SK-N-SH (cell line): ENCODE measurements around the gene ELMO2. TPM values are rescaled to one million over a fixed set of nuclear protein-coding genes. Genes with fewer than 3 reads are reported as not detected.

Experiments used
- CTCF ChIA-PET: fragments of 300-600, 350-600 bp; formaldehyde crosslinking; extraction: SDS; loops from one replicate; lab custom pipeline; 2021; lab: Yijun Ruan, JAX
- POLR2A ChIA-PET: fragments of 350-600 bp; sonication (Branson Sonifier 250); formaldehyde crosslinking; extraction: SDS; loops from one replicate; lab custom pipeline; 2020; ENCODE audit warnings: antibody characterized with exemption, inconsistent platforms; lab: Yijun Ruan, JAX
- DNase-seq: peaks from one replicate; pipeline ENCODE4 v3.0.0; 2012
- H2AFZ ChIP-seq: fragments of 200-600 bp; sonication (generic); 2 replicates; pipeline ENCODE4 v1.8.1; 2016; ENCODE audit warnings: antibody characterized with exemption, mild to moderate bottlenecking, low read depth
- H3F3A ChIP-seq: fragments of 200-600 bp; sonication (generic); replicated peaks from 2 replicates; pipeline ENCODE3; 2016; ENCODE audit warnings: antibody characterized with exemption, mild to moderate bottlenecking; ENCODE audit not compliant: insufficient read depth
- H3K27ac ChIP-seq, 2 experiments: fragments of 200-500 bp in 1 of 2; fragments of 200-600 bp in 1 of 2; sonication (Bioruptor generic) in 1 of 2; sonication (generic), shearing (Covaris generic) in 1 of 2; 2 replicates each; pipeline versions ENCODE4 v1.5.1 to v1.6.1; 2014 to 2016; ENCODE audit warnings: low read depth in 2 of 2, inconsistent platforms in 1 of 2, low read length in 1 of 2, mild to moderate bottlenecking in 1 of 2, mixed read lengths in 1 of 2
- H3K27me3 ChIP-seq: fragments of 200-600 bp; sonication (generic), shearing (Covaris generic); 2 replicates; pipeline ENCODE4 v1.6.1; 2016; ENCODE audit warnings: mixed run types; ENCODE audit not compliant: insufficient read depth
- H3K36me3 ChIP-seq, 2 experiments: fragments of 200-500 bp in 1 of 2; fragments of 200-600 bp in 1 of 2; sonication (Bioruptor generic) in 1 of 2; sonication (generic) in 1 of 2; replicated peaks in 1 of 2; 2 replicates each; pipeline versions ENCODE3 to v1.5.1; 2014 to 2016; ENCODE audit warnings: low read length in 1 of 2, mild to moderate bottlenecking in 1 of 2; ENCODE audit not compliant: insufficient read depth in 2 of 2, control insufficient read depth in 1 of 2
- H3K4me1 ChIP-seq, 2 experiments: fragments of 200-500 bp in 1 of 2; fragments of 200-600 bp in 1 of 2; sonication (Bioruptor generic) in 1 of 2; sonication (generic), shearing (Covaris generic) in 1 of 2; 2 replicates each; pipeline versions ENCODE4 v1.5.1 to v1.6.1; 2014 to 2016; ENCODE audit warnings: low read depth in 1 of 2, low read length in 1 of 2, mixed run types in 1 of 2; ENCODE audit not compliant: insufficient read depth in 2 of 2, control insufficient read depth in 1 of 2
- H3K4me2 ChIP-seq: fragments of 200-600 bp; sonication (generic), shearing (Covaris generic); 2 replicates; pipeline ENCODE4 v1.6.1; 2017; ENCODE audit warnings: mixed run types
- H3K4me3 ChIP-seq, 2 experiments: fragments of 200-500 bp in 1 of 2; fragments of 200-600 bp in 1 of 2; sonication (Bioruptor generic) in 1 of 2; sonication (generic), shearing (Covaris generic) in 1 of 2; 2 replicates each; pipeline versions ENCODE4 v1.5.1 to v1.8.1; 2014 to 2016; ENCODE audit warnings: low read depth in 2 of 2, inconsistent platforms in 1 of 2, low read length in 1 of 2, mild to moderate bottlenecking in 1 of 2, mixed read lengths in 1 of 2, moderate library complexity in 1 of 2
- H3K79me2 ChIP-seq: fragments of 200-600 bp; sonication (generic); 2 replicates; pipeline ENCODE4 v1.8.1; 2017; ENCODE audit warnings: mild to moderate bottlenecking; ENCODE audit not compliant: insufficient read depth
- H3K9ac ChIP-seq: fragments of 200-600 bp; sonication (generic); 2 replicates; pipeline ENCODE4 v1.6.1; 2017; ENCODE audit warnings: mixed run types
- H3K9me2 ChIP-seq: fragments of 200-600 bp; sonication (generic); 2 replicates; pipeline ENCODE4 v1.6.1; 2017; ENCODE audit warnings: mixed run types
- H3K9me3 ChIP-seq: fragments of 200-600 bp; sonication (generic); 2 replicates; pipeline ENCODE4 v1.6.1; 2017; ENCODE audit warnings: mixed run types, mild to moderate bottlenecking, moderate library complexity
- H4K20me1 ChIP-seq: fragments of 200-600 bp; sonication (generic); 2 replicates; pipeline ENCODE4 v1.6.1; 2017; ENCODE audit warnings: mild to moderate bottlenecking, mixed run types; ENCODE audit not compliant: insufficient read depth
- CHD2 ChIP-seq: fragments of 150-350 bp; IDR thresholded peaks from 2 replicates; pipeline ENCODE4 v1.6.1; 2018; ENCODE audit warnings: low read length; ENCODE audit not compliant: partially characterized antibody
- EP300 ChIP-seq, 2 experiments: IDR thresholded peaks; 2 replicates each; pipeline versions ENCODE4 v1.4.0 to v1.6.1; 2012; ENCODE audit warnings: borderline replicate concordance in 1 of 2, low read depth in 1 of 2, low read length in 1 of 2
- FOSL2 ChIP-seq: IDR thresholded peaks from 2 replicates; pipeline ENCODE4 v1.4.0; 2012; ENCODE audit warnings: low read depth, mild to moderate bottlenecking, moderate library complexity, borderline replicate concordance
- FOXJ3 ChIP-seq: sonication (generic); formaldehyde crosslinking; IDR thresholded peaks from 2 replicates; pipeline ENCODE4 v1.5.1; 2020; ENCODE audit warnings: mild to moderate bottlenecking, missing genetic modification reagents
- GATA2 ChIP-seq: sonication (generic); formaldehyde crosslinking; IDR thresholded peaks from 2 replicates; pipeline ENCODE4 v1.5.0; 2020; ENCODE audit warnings: mild to moderate bottlenecking, missing genetic modification reagents
- MXI1 ChIP-seq: IDR thresholded peaks from 2 replicates; pipeline ENCODE4 v1.6.1; 2012; ENCODE audit warnings: mild to moderate bottlenecking, low read depth, low read length, improper control_type of control experiment
- NFIC ChIP-seq: IDR thresholded peaks from 2 replicates; pipeline ENCODE4 v1.4.0; 2012; ENCODE audit warnings: borderline replicate concordance
- NRF1 ChIP-seq: IDR thresholded peaks from 2 replicates; pipeline ENCODE4 v1.6.1; 2012; ENCODE audit warnings: low read depth, mild to moderate bottlenecking, low read length
- PBX3 ChIP-seq: IDR thresholded peaks from 2 replicates; pipeline ENCODE4; 2012
- POLR2AphosphoS5 ChIP-seq: IDR thresholded peaks from 2 replicates; pipeline ENCODE4 v1.6.1; 2012; ENCODE audit warnings: low read depth, low read length
- RAD21 ChIP-seq: IDR thresholded peaks from 2 replicates; pipeline ENCODE4 v1.6.1; 2012; ENCODE audit warnings: mild to moderate bottlenecking, low read length
- RXRA ChIP-seq: IDR thresholded peaks from 2 replicates; pipeline ENCODE4 v1.4.0; 2012; ENCODE audit warnings: low read depth, mild to moderate bottlenecking, borderline replicate concordance
- SIN3A ChIP-seq: IDR thresholded peaks from 2 replicates; pipeline ENCODE4 v1.6.1; 2012; ENCODE audit warnings: low read depth, mild to moderate bottlenecking, low read length, moderate library complexity, borderline replicate concordance
- SMC3 ChIP-seq: IDR thresholded peaks from 2 replicates; pipeline ENCODE4 v1.6.1; 2012; ENCODE audit warnings: low read depth, low read length, improper control_type of control experiment
- TEAD4 ChIP-seq: IDR thresholded peaks from 2 replicates; pipeline ENCODE4 v1.4.0; 2012; ENCODE audit warnings: mild to moderate bottlenecking, borderline replicate concordance; ENCODE audit not compliant: insufficient read depth
- YY1 ChIP-seq: IDR thresholded peaks from 2 replicates; pipeline ENCODE4 v1.4.0; 2012; ENCODE audit warnings: low read depth, mild to moderate bottlenecking
- WGBS: methylation state at CpG from one replicate; pipeline ENCODE4 v1.1.6; 2017; ENCODE audit warnings: low lambda C conversion rate; 5-methylcytosine and 5-hydroxymethylcytosine counted together
- polyA plus RNA-seq, 3 experiments: library from polyadenylated mRNA; depleted of rRNA; stranded (reverse); fragments of >200 nt; gene quantifications; 2 replicates each; pipeline ENCODE4 v1.2.3, GENCODE V29; 2012
- TF ChIP-seq, protein P1 (sequence below): fragments of 150-350 bp; IDR thresholded peaks from 2 replicates; pipeline ENCODE4 v1.6.1; 2016; ENCODE audit warnings: mild to moderate bottlenecking, low read depth, low read length
- TF ChIP-seq, protein P2 (sequence below): IDR thresholded peaks from 2 replicates; pipeline ENCODE4 v1.6.1; 2012; ENCODE audit warnings: mild to moderate bottlenecking, low read depth, low read length, moderate library complexity

Gene ELMO2
- polyA plus RNA-seq, 1 of the 3 experiments (the other 2 are of a cell fraction): 32.1 TPM

- Histone ChIP-seq H3K36me3 (no peaks in the 10 kb centered on the region), H3K79me2 (no peaks in the 10 kb centered on the region), H3K4me1 (peaks cover 0 to 70% of the 10 kb centered on the region in 2 experiments; a peak in 2 of 4 replicates), H3K4me3 (no peak overlapping the region), H3K9ac (no peak overlapping the region), H3F3A (no peaks in the 10 kb centered on the region), H3K9me3 (no peaks in the 10 kb centered on the region), H4K20me1 (no peaks in the 10 kb centered on the region), H3K4me2 (no peak overlapping the region), H3K9me2 (no peaks in the 10 kb centered on the region), H3K27me3 (0 out of 2 replicates have a peak, but pooled peaks cover 8% of the 10 kb centered on the region), H2AFZ (no peak overlapping the region), H3K27ac (peak overlapping the region in 1 of 2 experiments; percentile 85; a peak in 2 of 4 replicates)
- no peak for DNase-seq
- TF ChIP-seq RXRA (no peak), MXI1 (no peak), CHD2 (no peak)
- WGBS: 59% methylated on average over 10 of the region's 13 CpGs
- ChIA-PET POLR2A (interaction anchor here (0.5 to 1.4 kb wide), 2 partner anchors 13 to 106 kb away, joined by 3 to 5 read pairs; no protein-coding TSS in a partner anchor), CTCF (interaction anchor here (1.0 to 6.3 kb wide), 11 partner anchors 12 to 203 kb away, joined by 3 to 54 read pairs (median 6); no protein-coding TSS in a partner anchor)
Measured at GRCh38 chr20:46331611-46332361, 74.6 kb downstream of the ELMO2 start.

DNA sequence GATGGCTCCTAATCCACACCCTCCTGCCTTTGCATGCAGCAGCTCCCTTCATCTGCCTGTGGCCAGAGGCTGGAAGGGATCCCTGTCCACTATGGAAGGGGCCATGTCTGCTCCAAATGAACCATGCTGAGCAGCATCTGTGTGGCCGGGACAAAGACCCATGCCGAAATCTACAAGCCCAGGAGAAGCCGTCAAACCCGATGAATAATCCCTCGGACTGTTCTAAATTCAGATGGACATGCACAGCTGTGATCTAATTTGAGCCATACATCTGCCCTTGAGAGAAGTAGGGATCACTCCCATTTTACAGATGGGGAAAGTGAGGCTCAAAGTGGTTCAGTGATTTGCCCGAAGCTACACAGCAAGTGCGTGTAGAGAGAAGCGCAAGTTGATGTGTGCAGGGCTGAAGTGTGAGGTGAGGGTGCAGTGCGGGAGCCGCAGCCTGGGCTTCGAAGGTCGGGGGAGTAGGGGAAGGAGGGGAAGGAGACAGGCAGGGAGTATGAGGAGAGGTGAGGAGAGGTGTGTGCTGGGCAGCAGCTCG is 75.5 kb downstream of the ELMO2 start:
- WGBS: 80% methylated on average over 13 of the region's 13 CpGs
- no peak for DNase-seq
- Histone ChIP-seq H3K9me2 (no peaks in the 10 kb centered on the region), H3F3A (no peaks in the 10 kb centered on the region), H4K20me1 (no peaks in the 10 kb centered on the region), H3K27ac (peak overlapping the region in 1 of 2 experiments; percentile 43; a peak in 1 of 4 replicates), H3K27me3 (0 out of 2 replicates have a peak, but pooled peaks cover 8% of the 10 kb centered on the region), H2AFZ (no peak overlapping the region), H3K9me3 (no peaks in the 10 kb centered on the region), H3K4me3 (no peak overlapping the region), H3K79me2 (no peaks in the 10 kb centered on the region), H3K9ac (no peak overlapping the region)
- POLR2A ChIA-PET: interaction anchor here (1.0 kb wide), 1 partner anchor 16 kb away, joined by 3 read pairs; no protein-coding TSS in a partner anchor
- CTCF ChIA-PET: interaction anchor here (0.9 to 6.3 kb wide), 13 partner anchors 11 to 358 kb away, joined by 3 to 54 read pairs (median 5); no protein-coding TSS in a partner anchor
- no peak for TF ChIP-seq NRF1
- no peak for TF ChIP-seq SMC3
- no peak for TF ChIP-seq FOSL2
- TF ChIP-seq, protein P1, sequence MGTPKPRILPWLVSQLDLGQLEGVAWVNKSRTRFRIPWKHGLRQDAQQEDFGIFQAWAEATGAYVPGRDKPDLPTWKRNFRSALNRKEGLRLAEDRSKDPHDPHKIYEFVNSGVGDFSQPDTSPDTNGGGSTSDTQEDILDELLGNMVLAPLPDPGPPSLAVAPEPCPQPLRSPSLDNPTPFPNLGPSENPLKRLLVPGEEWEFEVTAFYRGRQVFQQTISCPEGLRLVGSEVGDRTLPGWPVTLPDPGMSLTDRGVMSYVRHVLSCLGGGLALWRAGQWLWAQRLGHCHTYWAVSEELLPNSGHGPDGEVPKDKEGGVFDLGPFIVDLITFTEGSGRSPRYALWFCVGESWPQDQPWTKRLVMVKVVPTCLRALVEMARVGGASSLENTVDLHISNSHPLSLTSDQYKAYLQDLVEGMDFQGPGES: no peak
- no peak for TF ChIP-seq RXRA
- TF ChIP-seq YY1: no peak
- TF ChIP-seq PBX3: no peak
- TF ChIP-seq FOXJ3: no peak
- no peak for TF ChIP-seq POLR2AphosphoS5
- no peak for TF ChIP-seq EP300 (IDR thresholded peaks at IDR 0.05; ENCODE audit: borderline replicate concordance in 1 of 2, low read depth in 1 of 2, low read length in 1 of 2)
- no peak for TF ChIP-seq NFIC
- no peak for TF ChIP-seq CHD2
- no peak for TF ChIP-seq SIN3A
- TF ChIP-seq MXI1: no peak
- no peak for TF ChIP-seq RAD21
- no peak for TF ChIP-seq GATA2 (CRISPR knock-in tag)
- TF ChIP-seq, protein P2, sequence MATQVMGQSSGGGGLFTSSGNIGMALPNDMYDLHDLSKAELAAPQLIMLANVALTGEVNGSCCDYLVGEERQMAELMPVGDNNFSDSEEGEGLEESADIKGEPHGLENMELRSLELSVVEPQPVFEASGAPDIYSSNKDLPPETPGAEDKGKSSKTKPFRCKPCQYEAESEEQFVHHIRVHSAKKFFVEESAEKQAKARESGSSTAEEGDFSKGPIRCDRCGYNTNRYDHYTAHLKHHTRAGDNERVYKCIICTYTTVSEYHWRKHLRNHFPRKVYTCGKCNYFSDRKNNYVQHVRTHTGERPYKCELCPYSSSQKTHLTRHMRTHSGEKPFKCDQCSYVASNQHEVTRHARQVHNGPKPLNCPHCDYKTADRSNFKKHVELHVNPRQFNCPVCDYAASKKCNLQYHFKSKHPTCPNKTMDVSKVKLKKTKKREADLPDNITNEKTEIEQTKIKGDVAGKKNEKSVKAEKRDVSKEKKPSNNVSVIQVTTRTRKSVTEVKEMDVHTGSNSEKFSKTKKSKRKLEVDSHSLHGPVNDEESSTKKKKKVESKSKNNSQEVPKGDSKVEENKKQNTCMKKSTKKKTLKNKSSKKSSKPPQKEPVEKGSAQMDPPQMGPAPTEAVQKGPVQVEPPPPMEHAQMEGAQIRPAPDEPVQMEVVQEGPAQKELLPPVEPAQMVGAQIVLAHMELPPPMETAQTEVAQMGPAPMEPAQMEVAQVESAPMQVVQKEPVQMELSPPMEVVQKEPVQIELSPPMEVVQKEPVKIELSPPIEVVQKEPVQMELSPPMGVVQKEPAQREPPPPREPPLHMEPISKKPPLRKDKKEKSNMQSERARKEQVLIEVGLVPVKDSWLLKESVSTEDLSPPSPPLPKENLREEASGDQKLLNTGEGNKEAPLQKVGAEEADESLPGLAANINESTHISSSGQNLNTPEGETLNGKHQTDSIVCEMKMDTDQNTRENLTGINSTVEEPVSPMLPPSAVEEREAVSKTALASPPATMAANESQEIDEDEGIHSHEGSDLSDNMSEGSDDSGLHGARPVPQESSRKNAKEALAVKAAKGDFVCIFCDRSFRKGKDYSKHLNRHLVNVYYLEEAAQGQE: no peak
- TF ChIP-seq TEAD4: no peak
- TF ChIP-seq, all 33 proteins: peak for 0
- Histone ChIP-seq H3K36me3 (no peaks in the 10 kb centered on the region), H3K4me1 (peaks cover 0 to 70% of the 10 kb centered on the region in 2 experiments; a peak in 2 of 4 replicates), H3K4me2 (no peak overlapping the region)
